ENCODE data around the gene LGR4.
"Not testable (repeated sequence)": the region's sequence is repeated elsewhere in the genome, so short reads cannot be mapped to it uniquely, and the experiment has no call there.

LGR4 gene

GRCh38 chr11:27451244-27451965 lies 21.2 kb downstream of the LGR4 start:
- DNase-seq: no peak
- no peaks in the 10 kb centered on the region for H3K4me1 ChIP-seq
- no peak for TF ChIP-seq CTCF (IDR thresholded peaks at IDR 0.05; ENCODE audit: low read depth, low read length)
- H3K36me3 ChIP-seq: no peaks in the 10 kb centered on the region
- H3K9me3 ChIP-seq: no peaks in the 10 kb centered on the region
- H3K27me3 ChIP-seq: no peaks in the 10 kb centered on the region
- H3K4me3 ChIP-seq (ENCODE audit: low read depth, low read length): no peak overlapping the region

GRCh38 chr11:27448184-27448540 lies 24.4 kb downstream of the LGR4 start:
- H3K4me1 ChIP-seq: not testable (repeated sequence)

GRCh38 chr11:27447288-27448183 lies 25.1 kb downstream of the LGR4 start:
- no peaks in the 10 kb centered on the region for H3K36me3 ChIP-seq
- no peaks in the 10 kb centered on the region for H3K4me1 ChIP-seq
- no peaks in the 10 kb centered on the region for H3K27me3 ChIP-seq
- no peak for TF ChIP-seq CTCF (IDR thresholded peaks at IDR 0.05; ENCODE audit: low read depth, low read length)
- no peak for DNase-seq
- no peak overlapping the region for H3K4me3 ChIP-seq (ENCODE audit: low read depth, low read length)
- H3K9me3 ChIP-seq: no peaks in the 10 kb centered on the region

More at GRCh38 chr11:27448184-27448540, 24.4 kb downstream of the LGR4 start:
- not testable (repeated sequence) for H3K9me3 ChIP-seq; H3K27me3 ChIP-seq; H3K36me3 ChIP-seq; DNase-seq; H3K4me3 ChIP-seq (ENCODE audit: low read depth, low read length)

- H3K9me3 ChIP-seq: no peaks in the 10 kb centered on the region
- no peaks in the 10 kb centered on the region for H3K27me3 ChIP-seq
- no peak for TF ChIP-seq CTCF (IDR thresholded peaks at IDR 0.05; ENCODE audit: low read depth, low read length)
- no peaks in the 10 kb centered on the region for H3K36me3 ChIP-seq
- H3K4me3 ChIP-seq (ENCODE audit: low read depth, low read length): no peak overlapping the region
- H3K4me1 ChIP-seq: no peaks in the 10 kb centered on the region
- no peak for DNase-seq
Observed at GRCh38 chr11:27445625-27446024, 27.0 kb downstream of the LGR4 start.

- no peak overlapping the region for H3K4me3 ChIP-seq (ENCODE audit: low read depth, low read length)
- no peaks in the 10 kb centered on the region for H3K9me3 ChIP-seq
- no peaks in the 10 kb centered on the region for H3K36me3 ChIP-seq
- no peaks in the 10 kb centered on the region for H3K27me3 ChIP-seq
- TF ChIP-seq CTCF (IDR thresholded peaks at IDR 0.05; ENCODE audit: low read depth, low read length): no peak
- no peak for DNase-seq
- H3K4me1 ChIP-seq: no peaks in the 10 kb centered on the region
Observed at GRCh38 chr11:27444801-27445215, 27.8 kb downstream of the LGR4 start.

GRCh38 chr11:27443746-27444507 lies 28.7 kb downstream of the LGR4 start:
- Histone ChIP-seq H3K4me3 (ENCODE audit: low read depth, low read length) (no peak overlapping the region), H3K4me1 (no peaks in the 10 kb centered on the region), H3K27me3 (no peaks in the 10 kb centered on the region), H3K9me3 (no peaks in the 10 kb centered on the region), H3K36me3 (no peaks in the 10 kb centered on the region)
- TF ChIP-seq CTCF (IDR thresholded peaks at IDR 0.05; ENCODE audit: low read depth, low read length): no peak
- DNase-seq: no peak

Data from BE2C (cell line).